ENCODE results near the gene ZNF275.
"Not testable (repeated sequence)": the region's sequence is repeated elsewhere in the genome, so short reads cannot be mapped to it uniquely, and the experiment has no call there.

The ZNF275 gene

GRCh38 chrX:153389460-153389768, 55.5 kb downstream of the ZNF275 start:
- H3K27me3 ChIP-seq (ENCODE audit: insufficient read depth, low read length); H3K4me3 ChIP-seq (ENCODE audit: low read length); H3K9me3 ChIP-seq (ENCODE audit: insufficient read depth, low read depth, low read length); H3K27ac ChIP-seq (ENCODE audit: low read depth, low read length); H3K4me1 ChIP-seq (ENCODE audit: insufficient read depth, low read length); H3K36me3 ChIP-seq (ENCODE audit: insufficient read depth, low read length); H3K9ac ChIP-seq (ENCODE audit: low read depth, low read length): not testable (repeated sequence)
- 96% methylated on average over 6 of the region's 6 CpGs for WGBS

- no peak overlapping the region for H3K27ac ChIP-seq (ENCODE audit: low read depth, low read length)
- no peaks in the 10 kb centered on the region for H3K9me3 ChIP-seq (ENCODE audit: insufficient read depth, low read depth, low read length)
- 94% methylated on average over 16 of the region's 16 CpGs for WGBS
- no peaks in the 10 kb centered on the region for H3K27me3 ChIP-seq (ENCODE audit: insufficient read depth, low read length)
- no peaks in the 10 kb centered on the region for H3K4me1 ChIP-seq (ENCODE audit: insufficient read depth, low read length)
- no peak overlapping the region for H3K9ac ChIP-seq (ENCODE audit: low read depth, low read length)
- no peak overlapping the region for H3K4me3 ChIP-seq (ENCODE audit: low read length)
- no peaks in the 10 kb centered on the region for H3K36me3 ChIP-seq (ENCODE audit: insufficient read depth, low read length)
Measured at GRCh38 chrX:153392642-153393321, 58.8 kb downstream of the ZNF275 start.

GRCh38 chrX:153394612-153395011, 60.7 kb downstream of the ZNF275 start:
- Histone ChIP-seq H3K4me1 (ENCODE audit: insufficient read depth, low read length) (no peaks in the 10 kb centered on the region), H3K9me3 (ENCODE audit: insufficient read depth, low read depth, low read length) (no peaks in the 10 kb centered on the region), H3K9ac (ENCODE audit: low read depth, low read length) (no peak overlapping the region), H3K27me3 (ENCODE audit: insufficient read depth, low read length) (no peaks in the 10 kb centered on the region), H3K4me3 (ENCODE audit: low read length) (no peak overlapping the region), H3K27ac (ENCODE audit: low read depth, low read length) (no peak overlapping the region), H3K36me3 (ENCODE audit: insufficient read depth, low read length) (no peaks in the 10 kb centered on the region)
- 73% methylated on average over 13 of the region's 13 CpGs for WGBS

- Histone ChIP-seq H3K4me1 (ENCODE audit: insufficient read depth, low read length) (no peaks in the 10 kb centered on the region), H3K9ac (ENCODE audit: low read depth, low read length) (no peak overlapping the region), H3K27me3 (ENCODE audit: insufficient read depth, low read length) (no peaks in the 10 kb centered on the region), H3K4me3 (ENCODE audit: low read length) (no peak overlapping the region), H3K27ac (ENCODE audit: low read depth, low read length) (no peak overlapping the region), H3K36me3 (ENCODE audit: insufficient read depth, low read length) (no peaks in the 10 kb centered on the region), H3K9me3 (ENCODE audit: insufficient read depth, low read depth, low read length) (no peaks in the 10 kb centered on the region)
- WGBS = 89% methylated on average over 23 of the region's 26 CpGs
Measured at GRCh38 chrX:153395613-153396319, 61.8 kb downstream of the ZNF275 start.

- no peak overlapping the region for H3K4me3 ChIP-seq (ENCODE audit: low read length)
- H3K27ac ChIP-seq (ENCODE audit: low read depth, low read length) = no peak overlapping the region
- no peaks in the 10 kb centered on the region for H3K36me3 ChIP-seq (ENCODE audit: insufficient read depth, low read length)
- H3K4me1 ChIP-seq (ENCODE audit: insufficient read depth, low read length) = no peaks in the 10 kb centered on the region
- H3K9ac ChIP-seq (ENCODE audit: low read depth, low read length) = no peak overlapping the region
- WGBS = 91% methylated on average over 21 of the region's 26 CpGs
- no peaks in the 10 kb centered on the region for H3K9me3 ChIP-seq (ENCODE audit: insufficient read depth, low read depth, low read length)
- no peaks in the 10 kb centered on the region for H3K27me3 ChIP-seq (ENCODE audit: insufficient read depth, low read length)
Measured at GRCh38 chrX:153396320-153397195, 62.6 kb downstream of the ZNF275 start.

- H3K4me1 ChIP-seq (ENCODE audit: insufficient read depth, low read length) = no peaks in the 10 kb centered on the region
- no peak overlapping the region for H3K4me3 ChIP-seq (ENCODE audit: low read length)
- no peak overlapping the region for H3K9ac ChIP-seq (ENCODE audit: low read depth, low read length)
- WGBS = 89% methylated on average over 27 of the region's 27 CpGs
- no peaks in the 10 kb centered on the region for H3K36me3 ChIP-seq (ENCODE audit: insufficient read depth, low read length)
- H3K27ac ChIP-seq (ENCODE audit: low read depth, low read length) = no peak overlapping the region
- no peaks in the 10 kb centered on the region for H3K27me3 ChIP-seq (ENCODE audit: insufficient read depth, low read length)
- H3K9me3 ChIP-seq (ENCODE audit: insufficient read depth, low read depth, low read length) = no peaks in the 10 kb centered on the region
Measured at GRCh38 chrX:153397256-153397960, 63.5 kb downstream of the ZNF275 start.

GRCh38 chrX:153398275-153398960, 64.5 kb downstream of the ZNF275 start:
- Histone ChIP-seq H3K4me3 (ENCODE audit: low read length) (no peak overlapping the region), H3K9me3 (ENCODE audit: insufficient read depth, low read depth, low read length) (no peaks in the 10 kb centered on the region), H3K27me3 (ENCODE audit: insufficient read depth, low read length) (no peaks in the 10 kb centered on the region), H3K36me3 (ENCODE audit: insufficient read depth, low read length) (no peaks in the 10 kb centered on the region), H3K9ac (ENCODE audit: low read depth, low read length) (no peak overlapping the region), H3K27ac (ENCODE audit: low read depth, low read length) (no peak overlapping the region), H3K4me1 (ENCODE audit: insufficient read depth, low read length) (no peaks in the 10 kb centered on the region)
- WGBS = 77% methylated on average over 16 of the region's 17 CpGs

GRCh38 chrX:153400146-153401132, 66.5 kb downstream of the ZNF275 start:
- Histone ChIP-seq H3K9ac (ENCODE audit: low read depth, low read length) (no peak overlapping the region), H3K36me3 (ENCODE audit: insufficient read depth, low read length) (no peaks in the 10 kb centered on the region), H3K27ac (ENCODE audit: low read depth, low read length) (no peak overlapping the region), H3K9me3 (ENCODE audit: insufficient read depth, low read depth, low read length) (no peaks in the 10 kb centered on the region), H3K4me3 (ENCODE audit: low read length) (no peak overlapping the region), H3K27me3 (ENCODE audit: insufficient read depth, low read length) (no peaks in the 10 kb centered on the region), H3K4me1 (ENCODE audit: insufficient read depth, low read length) (no peaks in the 10 kb centered on the region)
- WGBS = 75% methylated on average over 56 of the region's 60 CpGs

GRCh38 chrX:153401133-153401764, 67.3 kb downstream of the ZNF275 start, which contains the start of gene PNMA6E:
Gene PNMA6E (minus strand): TSS chrX:153401350. CDS start chrX:153398849, 2,501 bp downstream.
- Histone ChIP-seq H3K9ac (ENCODE audit: low read depth, low read length) (no peak within 1 kb of the TSS), H3K4me3 (ENCODE audit: low read length) (no peak within 1 kb of the TSS), H3K4me1 (ENCODE audit: insufficient read depth, low read length) (no peaks in the 10 kb centered on the region), H3K36me3 (ENCODE audit: insufficient read depth, low read length) (no peaks in the 10 kb centered on the region), H3K27ac (ENCODE audit: low read depth, low read length) (no peak within 1 kb of the TSS), H3K27me3 (ENCODE audit: insufficient read depth, low read length) (no peaks in the 10 kb centered on the region), H3K9me3 (ENCODE audit: insufficient read depth, low read depth, low read length) (no peaks in the 10 kb centered on the region)
- 93% methylated on average over 29 of the region's 29 CpGs for WGBS

All from HUES64 (cell line).